RWPE2 (cell line): ENCODE data around the gene CLBA1.

Experiments
- ATAC-seq: fragments of 200-7000 bp; cut with Tn5 transposase; 3 replicates; pipeline ENCODE4 v1.9.1; 2021; ENCODE audit warnings: low read depth
- DNase-seq: peaks from one replicate; pipeline ENCODE4 v3.0.0-alpha.2; 2020; ENCODE audit warnings: low spot score
- H3K27ac ChIP-seq: fragments of 450-650 bp; 2 replicates; pipeline ENCODE4 v1.5.1; 2017; ENCODE audit warnings: mild to moderate bottlenecking; ENCODE audit not compliant: poor library complexity, severe bottlenecking
- H3K27me3 ChIP-seq: fragments of 250-450 bp; sonication (Bioruptor Pico); 2 replicates; pipeline ENCODE4 v1.5.1; 2021; ENCODE audit warnings: mild to moderate bottlenecking, moderate library complexity; ENCODE audit not compliant: insufficient read depth, poor library complexity, severe bottlenecking
- H3K36me3 ChIP-seq: fragments of 250-450 bp; sonication (Bioruptor Pico); 2 replicates; pipeline ENCODE4 v1.5.1; 2020; ENCODE audit warnings: low read depth, mild to moderate bottlenecking, moderate library complexity
- H3K4me1 ChIP-seq: fragments of 250-450 bp; sonication (Bioruptor Pico); 2 replicates; pipeline ENCODE4 v1.5.1; 2021; ENCODE audit warnings: mild to moderate bottlenecking, moderate library complexity; ENCODE audit not compliant: insufficient read depth, poor library complexity, severe bottlenecking
- H3K4me3 ChIP-seq: fragments of 250-450 bp; sonication (Bioruptor Pico); 2 replicates; pipeline ENCODE4 v1.5.1; 2021; ENCODE audit warnings: mild to moderate bottlenecking, moderate library complexity; ENCODE audit not compliant: severe bottlenecking
- H3K9me3 ChIP-seq: fragments of 250-450 bp; sonication (Bioruptor Pico); 2 replicates; pipeline ENCODE4 v1.5.1; 2021; ENCODE audit warnings: mild to moderate bottlenecking, moderate library complexity; ENCODE audit not compliant: severe bottlenecking
- TF ChIP-seq, protein P1 (sequence below): fragments of 450-650 bp; IDR thresholded peaks from one replicate; pipeline ENCODE4 v1.5.1; 2017; ENCODE audit warnings: mild to moderate bottlenecking, moderate library complexity; ENCODE audit not compliant: poor library complexity, severe bottlenecking

CLBA1 gene

GRCh38 chr14:104985675-104986486, at the start of gene CLBA1:
TSS of gene CLBA1 (plus strand) at chr14:104985788. CDS start at chr14:104986432, 644 bp downstream.
- H3K36me3 ChIP-seq = no peaks in the 10 kb centered on the region; the same call in 1 of the 2 replicates
- peak within 1 kb of the TSS; percentile 87 for H3K4me3 ChIP-seq
- H3K27me3 ChIP-seq = no peaks in the 10 kb centered on the region
- H3K27ac ChIP-seq = peak within 1 kb of the TSS; percentile 52
- ATAC-seq (peak; percentile 83), DNase-seq (peak; percentile 91)
- H3K4me1 ChIP-seq = peaks cover 4% of the 10 kb centered on the region
- H3K9me3 ChIP-seq = no peaks in the 10 kb centered on the region
- TF ChIP-seq, protein P1, sequence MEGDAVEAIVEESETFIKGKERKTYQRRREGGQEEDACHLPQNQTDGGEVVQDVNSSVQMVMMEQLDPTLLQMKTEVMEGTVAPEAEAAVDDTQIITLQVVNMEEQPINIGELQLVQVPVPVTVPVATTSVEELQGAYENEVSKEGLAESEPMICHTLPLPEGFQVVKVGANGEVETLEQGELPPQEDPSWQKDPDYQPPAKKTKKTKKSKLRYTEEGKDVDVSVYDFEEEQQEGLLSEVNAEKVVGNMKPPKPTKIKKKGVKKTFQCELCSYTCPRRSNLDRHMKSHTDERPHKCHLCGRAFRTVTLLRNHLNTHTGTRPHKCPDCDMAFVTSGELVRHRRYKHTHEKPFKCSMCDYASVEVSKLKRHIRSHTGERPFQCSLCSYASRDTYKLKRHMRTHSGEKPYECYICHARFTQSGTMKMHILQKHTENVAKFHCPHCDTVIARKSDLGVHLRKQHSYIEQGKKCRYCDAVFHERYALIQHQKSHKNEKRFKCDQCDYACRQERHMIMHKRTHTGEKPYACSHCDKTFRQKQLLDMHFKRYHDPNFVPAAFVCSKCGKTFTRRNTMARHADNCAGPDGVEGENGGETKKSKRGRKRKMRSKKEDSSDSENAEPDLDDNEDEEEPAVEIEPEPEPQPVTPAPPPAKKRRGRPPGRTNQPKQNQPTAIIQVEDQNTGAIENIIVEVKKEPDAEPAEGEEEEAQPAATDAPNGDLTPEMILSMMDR = no peak

GRCh38 chr14:104935955-104936354, 49.6 kb upstream of the CLBA1 start:
- Histone ChIP-seq H3K36me3 (peaks cover 28% of the 10 kb centered on the region), H3K4me1 (no peaks in the 10 kb centered on the region), H3K9me3 (no peaks in the 10 kb centered on the region), H3K4me3 (no peak overlapping the region), H3K27me3 (no peaks in the 10 kb centered on the region), H3K27ac (no peak overlapping the region)
- peak; percentile 55 for DNase-seq
- peak; percentile 1 for ATAC-seq
- TF ChIP-seq, protein P1 = no peak

- peaks cover 34% of the 10 kb centered on the region for H3K36me3 ChIP-seq
- DNase-seq = peak; percentile 54
- ATAC-seq = no peak; the same call in 2 of the 3 replicates
- no peak overlapping the region for H3K27ac ChIP-seq
- H3K27me3 ChIP-seq = no peaks in the 10 kb centered on the region
- H3K9me3 ChIP-seq = no peaks in the 10 kb centered on the region
- no peaks in the 10 kb centered on the region for H3K4me1 ChIP-seq
- TF ChIP-seq, protein P1 = no peak
- H3K4me3 ChIP-seq = no peak overlapping the region
Measured at GRCh38 chr14:104936361-104937155, 49.0 kb upstream of the CLBA1 start.

DNA sequence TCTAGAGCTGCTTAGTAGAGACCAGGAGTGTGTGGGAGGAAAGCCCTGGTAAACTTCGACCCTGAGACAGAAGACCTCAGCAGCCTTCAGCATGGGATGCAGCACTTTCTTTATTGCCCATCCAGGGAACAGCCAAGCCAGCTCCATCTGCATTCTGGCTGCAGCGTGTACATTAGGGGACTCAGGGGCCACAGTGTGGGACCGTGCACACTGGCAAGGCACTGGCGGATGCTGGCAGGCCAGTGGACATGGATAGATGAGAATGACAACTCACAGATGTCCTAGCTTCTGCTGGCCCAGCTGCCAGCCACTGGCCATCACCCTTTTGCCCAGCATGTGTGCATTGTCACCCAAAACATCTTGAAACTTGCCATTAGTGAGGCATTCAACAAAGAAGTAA, 48.4 kb upstream of the CLBA1 start:
- H3K27me3 ChIP-seq = no peaks in the 10 kb centered on the region
- ATAC-seq = no peak

More for the DNA sequence above, 48.4 kb upstream of the CLBA1 start:
- Histone ChIP-seq H3K9me3 (no peaks in the 10 kb centered on the region), H3K4me1 (no peaks in the 10 kb centered on the region), H3K36me3 (peaks cover 40% of the 10 kb centered on the region), H3K27ac (no peak overlapping the region), H3K4me3 (no peak overlapping the region)
- TF ChIP-seq, protein P1 = no peak
- DNase-seq = peak; percentile 47
